Inferior parietal cortex (tissue), 1 donor: ENCODE results near the gene SKAP1.

Experiments
- DNase-seq: peaks from one replicate; pipeline ENCODE4 v3.0.0-alpha.2; 2016; ENCODE audit errors: extremely low spot score

The SKAP1 gene

GRCh38 chr17:48429638-48430586, at the start of gene SKAP1:
SKAP1 (minus strand) TSS chr17:48430214.
- DNase-seq: no peak

- DNase-seq: no peak
These were observed 49.0 kb upstream of the SKAP1 start for GRCh38 chr17:48479014-48479402.

- DNase-seq: no peak
These were observed 48.4 kb upstream of the SKAP1 start for GRCh38 chr17:48478224-48479013.

- no peak for DNase-seq
These were observed 47.2 kb upstream of the SKAP1 start for GRCh38 chr17:48477221-48477620.

GRCh38 chr17:48472411-48473281, 42.6 kb upstream of the SKAP1 start:
- no peak for DNase-seq

GRCh38 chr17:48471817-48472410, 41.9 kb upstream of the SKAP1 start:
- no peak for DNase-seq

- no peak for DNase-seq
These were observed 40.5 kb upstream of the SKAP1 start for GRCh38 chr17:48470388-48471034.

- DNase-seq: no peak
These were observed 39.2 kb upstream of the SKAP1 start for GRCh38 chr17:48469227-48469626.

- no peak for DNase-seq
These were observed 38.3 kb upstream of the SKAP1 start for GRCh38 chr17:48468299-48468698.

- DNase-seq: no peak
These were observed 35.9 kb upstream of the SKAP1 start for GRCh38 chr17:48465884-48466283.

- no peak for DNase-seq
These were observed 33.5 kb upstream of the SKAP1 start for GRCh38 chr17:48463526-48463925.

- DNase-seq: no peak
These were observed 32.9 kb upstream of the SKAP1 start for GRCh38 chr17:48462946-48463345.

GRCh38 chr17:48460052-48460451, 30.0 kb upstream of the SKAP1 start:
- DNase-seq: no peak

- DNase-seq: no peak
These were observed 29.2 kb upstream of the SKAP1 start for GRCh38 chr17:48459070-48459844.

- peak; percentile 55 for DNase-seq
These were observed 27.2 kb upstream of the SKAP1 start for GRCh38 chr17:48457080-48457836.

- no peak for DNase-seq
These were observed 26.6 kb upstream of the SKAP1 start for GRCh38 chr17:48456589-48456988.

- no peak for DNase-seq
These were observed 25.8 kb upstream of the SKAP1 start for GRCh38 chr17:48455791-48456190.

GRCh38 chr17:48453447-48453846, 23.4 kb upstream of the SKAP1 start:
- DNase-seq: no peak

- no peak for DNase-seq
These were observed 21.5 kb upstream of the SKAP1 start for GRCh38 chr17:48451489-48451888.
